Mucosa of descending colon (tissue), 3 donors: ENCODE results near the gene STRA6. TPM values are rescaled to one million over a fixed set of nuclear protein-coding genes. Genes with fewer than 3 reads are reported as not detected.

Experiments used
- ATAC-seq: fragments of 200-7000 bp; cut with Tn5 transposase; one replicate; pipeline ENCODE4 v1.9.1; 2020; ENCODE audit warnings: mild to moderate bottlenecking, moderate library complexity
- DNase-seq, 3 donors: peaks; one replicate each; pipeline ENCODE4 v3.0.0-alpha.2; 2020
- H3K36me3 ChIP-seq: fragments of 200-600 bp; one replicate; pipeline ENCODE4 v1.8.0; 2021; ENCODE audit warnings: low read depth, mild to moderate bottlenecking
- H3K4me1 ChIP-seq: fragments of 200-600 bp; one replicate; pipeline ENCODE4 v1.8.0; 2021; ENCODE audit warnings: low read depth, mild to moderate bottlenecking
- H3K4me3 ChIP-seq: fragments of 200-600 bp; one replicate; pipeline ENCODE4 v1.8.0; 2021; ENCODE audit warnings: mild to moderate bottlenecking
- H3K9me3 ChIP-seq: fragments of 200-600 bp; one replicate; pipeline ENCODE4 v1.8.0; 2021; ENCODE audit warnings: mild to moderate bottlenecking
- intact Hi-C, 2 donors: fragments of 100-400 bp; cut with DNase I in 1 of 2; cut with micrococcal nuclease in 1 of 2; formaldehyde crosslinking; loops; one replicate each; pipeline versions ENCODE4 v1.11.0 to v1.11.1; 2022; cut with DNase I, micrococcal nuclease
- total RNA-seq, 3 donors: library from RNA; stranded (reverse); fragmentation: NEBNext Ultra II Directional in 2 of 3; extraction: Animal tissue kit (Norgen Biotek cat#: 25700) in 2 of 3; gene quantifications; one replicate each; pipeline versions ENCODE4 v1.2.1 to v1.2.4, GENCODE V29; 2021 to 2023
- TF ChIP-seq, protein P1 (sequence below): fragments of 200-600 bp; IDR thresholded peaks from one replicate; pipeline ENCODE4 v1.8.0; 2022; ENCODE audit warnings: antibody characterized with exemption, mild to moderate bottlenecking
- donor health status: DM: no; HTN: no; CAD: no; lungs with moderate emphysema.
- donor health status: DM: no; HTN: no; CAD: no.
- donor health status: DM: no; HTN: yes; CAD: no.

STRA6 gene
- total RNA-seq, 3 donors from 2014 or later: 0.35 TPM; not detected in 2

DNA sequence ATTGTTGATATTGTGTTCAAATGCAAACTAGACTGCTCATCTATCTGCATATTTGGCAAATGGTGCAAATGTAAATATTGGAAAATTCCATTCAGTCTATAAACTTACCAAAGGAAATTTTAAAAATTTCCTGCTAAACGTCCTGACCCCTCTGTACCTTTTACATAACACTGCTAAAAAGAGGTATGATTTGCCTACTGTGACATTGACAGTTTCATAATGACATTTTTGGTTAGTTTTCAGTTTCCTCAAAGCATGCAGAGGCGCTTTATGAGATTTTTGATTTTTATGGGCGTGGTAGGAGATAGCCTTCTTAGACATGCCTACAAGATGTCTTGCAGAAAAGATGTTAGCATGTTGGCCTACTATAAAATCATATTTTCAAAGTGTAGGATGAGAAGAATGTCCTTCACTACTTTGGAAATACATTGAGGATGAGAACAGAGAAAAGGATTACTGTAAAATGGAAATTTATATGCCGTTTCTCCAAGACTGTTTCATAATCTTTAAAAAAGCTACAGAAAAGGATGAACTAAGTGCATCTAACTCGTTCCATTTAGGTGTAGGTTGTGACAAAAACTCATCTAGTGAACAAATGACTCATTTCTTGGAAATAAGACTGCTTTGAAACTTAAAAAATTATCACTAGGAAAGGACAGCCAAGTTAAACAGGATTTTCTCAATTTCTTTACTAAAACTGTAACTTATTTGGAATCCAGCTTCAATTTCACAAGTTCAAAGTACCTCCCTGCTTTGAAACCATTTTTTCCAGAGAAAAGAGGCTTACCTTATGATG, 43.5 kb downstream of the STRA6 start:
- TF ChIP-seq, protein P1, sequence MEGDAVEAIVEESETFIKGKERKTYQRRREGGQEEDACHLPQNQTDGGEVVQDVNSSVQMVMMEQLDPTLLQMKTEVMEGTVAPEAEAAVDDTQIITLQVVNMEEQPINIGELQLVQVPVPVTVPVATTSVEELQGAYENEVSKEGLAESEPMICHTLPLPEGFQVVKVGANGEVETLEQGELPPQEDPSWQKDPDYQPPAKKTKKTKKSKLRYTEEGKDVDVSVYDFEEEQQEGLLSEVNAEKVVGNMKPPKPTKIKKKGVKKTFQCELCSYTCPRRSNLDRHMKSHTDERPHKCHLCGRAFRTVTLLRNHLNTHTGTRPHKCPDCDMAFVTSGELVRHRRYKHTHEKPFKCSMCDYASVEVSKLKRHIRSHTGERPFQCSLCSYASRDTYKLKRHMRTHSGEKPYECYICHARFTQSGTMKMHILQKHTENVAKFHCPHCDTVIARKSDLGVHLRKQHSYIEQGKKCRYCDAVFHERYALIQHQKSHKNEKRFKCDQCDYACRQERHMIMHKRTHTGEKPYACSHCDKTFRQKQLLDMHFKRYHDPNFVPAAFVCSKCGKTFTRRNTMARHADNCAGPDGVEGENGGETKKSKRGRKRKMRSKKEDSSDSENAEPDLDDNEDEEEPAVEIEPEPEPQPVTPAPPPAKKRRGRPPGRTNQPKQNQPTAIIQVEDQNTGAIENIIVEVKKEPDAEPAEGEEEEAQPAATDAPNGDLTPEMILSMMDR: no peak
- intact Hi-C loops: no loop called here
- H3K9me3 ChIP-seq: no peaks in the 10 kb centered on the region
- ATAC-seq (no peak), DNase-seq (no peak)
- H3K36me3 ChIP-seq: no peaks in the 10 kb centered on the region
- no peaks in the 10 kb centered on the region for H3K4me1 ChIP-seq
- no peak overlapping the region for H3K4me3 ChIP-seq

DNA sequence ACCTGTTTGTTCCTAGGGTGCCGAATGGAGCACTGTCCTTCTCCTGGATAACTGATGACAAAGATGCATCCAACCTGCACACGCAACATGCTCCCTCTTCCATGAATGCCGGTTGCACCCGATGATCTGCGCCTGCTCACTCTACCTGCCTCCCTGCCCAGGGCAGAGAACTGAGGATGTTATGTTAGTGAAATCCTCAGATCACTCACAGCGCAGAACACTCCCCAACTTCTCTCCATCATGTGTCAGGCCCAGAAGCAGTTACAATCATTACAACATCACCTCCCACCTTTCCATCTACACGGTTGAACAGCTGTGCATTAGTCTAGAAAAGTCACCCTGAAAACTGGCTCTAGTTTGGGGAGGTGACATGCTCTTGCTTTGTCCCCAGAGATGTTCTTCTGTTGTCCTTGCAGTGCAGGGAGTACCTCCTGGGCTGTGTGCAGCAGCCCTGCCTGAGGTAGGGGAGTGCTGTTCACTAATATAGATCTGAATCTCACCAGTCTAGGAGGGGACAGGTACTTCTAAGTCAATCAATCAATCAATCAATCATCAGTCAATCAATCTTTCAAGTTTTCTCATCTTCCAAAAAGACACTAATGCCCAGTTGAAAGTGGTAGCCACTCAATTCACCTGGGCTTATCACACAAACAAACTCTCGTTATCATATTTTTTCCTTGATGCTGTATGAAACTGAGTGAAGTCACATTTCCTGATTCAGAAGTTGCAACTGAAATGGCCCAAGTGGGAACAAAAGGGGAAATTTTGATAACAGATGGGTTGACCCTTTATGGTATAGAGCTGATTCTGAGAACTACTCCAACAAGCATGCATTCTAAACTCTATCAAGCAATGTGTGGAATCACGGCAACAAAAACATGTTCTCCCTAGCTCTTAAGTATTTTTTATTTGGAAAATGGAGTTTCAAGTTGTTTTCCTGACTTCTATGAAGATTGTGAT, 44.4 kb downstream of the STRA6 start:
- TF ChIP-seq, protein P1: no peak
- ATAC-seq: no peak
- H3K4me3 ChIP-seq: no peak overlapping the region

DNA sequence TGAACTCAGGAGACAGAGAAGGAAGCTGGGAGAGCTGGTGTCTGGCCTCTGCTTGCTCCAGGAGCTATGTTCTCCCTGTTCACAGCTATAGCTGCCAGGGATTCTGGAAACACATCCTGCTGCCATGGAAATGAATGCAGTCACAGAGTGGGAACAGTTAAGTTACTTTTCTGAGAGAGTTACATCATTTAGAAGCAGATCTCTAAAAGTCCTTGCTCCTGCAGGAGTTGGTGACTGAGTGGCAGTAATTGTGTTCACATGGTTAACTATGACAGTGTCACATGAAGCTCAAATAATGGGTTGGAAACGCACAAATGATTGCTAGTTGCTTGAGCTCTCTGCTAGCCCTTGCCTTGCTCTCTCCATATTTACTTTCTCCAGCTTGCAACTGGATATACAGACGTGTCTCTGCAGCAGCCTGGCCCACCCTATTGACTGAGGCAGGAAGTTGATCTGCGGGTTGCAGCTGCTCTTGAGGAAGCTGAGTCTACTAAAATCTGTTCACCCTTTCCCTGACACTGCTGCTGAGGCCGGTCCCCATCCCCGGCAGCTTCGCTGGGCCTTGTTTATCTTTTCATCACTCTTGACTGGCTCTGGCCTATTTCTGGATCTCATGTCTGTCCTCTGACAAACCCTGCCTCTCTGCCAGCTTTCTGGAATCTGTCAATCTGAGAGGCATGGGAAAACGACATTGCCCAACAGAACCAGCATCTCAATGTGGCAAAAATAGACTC, 45.7 kb downstream of the STRA6 start:
- no peak overlapping the region for H3K4me3 ChIP-seq
- DNase-seq: no peak
- intact Hi-C loops: no loop called here

More for the DNA sequence above, 44.4 kb downstream of the STRA6 start:
- H3K4me1 ChIP-seq: no peaks in the 10 kb centered on the region
- intact Hi-C loops: no loop called here
- no peaks in the 10 kb centered on the region for H3K9me3 ChIP-seq
- H3K36me3 ChIP-seq: no peaks in the 10 kb centered on the region
- no peak for DNase-seq

DNA sequence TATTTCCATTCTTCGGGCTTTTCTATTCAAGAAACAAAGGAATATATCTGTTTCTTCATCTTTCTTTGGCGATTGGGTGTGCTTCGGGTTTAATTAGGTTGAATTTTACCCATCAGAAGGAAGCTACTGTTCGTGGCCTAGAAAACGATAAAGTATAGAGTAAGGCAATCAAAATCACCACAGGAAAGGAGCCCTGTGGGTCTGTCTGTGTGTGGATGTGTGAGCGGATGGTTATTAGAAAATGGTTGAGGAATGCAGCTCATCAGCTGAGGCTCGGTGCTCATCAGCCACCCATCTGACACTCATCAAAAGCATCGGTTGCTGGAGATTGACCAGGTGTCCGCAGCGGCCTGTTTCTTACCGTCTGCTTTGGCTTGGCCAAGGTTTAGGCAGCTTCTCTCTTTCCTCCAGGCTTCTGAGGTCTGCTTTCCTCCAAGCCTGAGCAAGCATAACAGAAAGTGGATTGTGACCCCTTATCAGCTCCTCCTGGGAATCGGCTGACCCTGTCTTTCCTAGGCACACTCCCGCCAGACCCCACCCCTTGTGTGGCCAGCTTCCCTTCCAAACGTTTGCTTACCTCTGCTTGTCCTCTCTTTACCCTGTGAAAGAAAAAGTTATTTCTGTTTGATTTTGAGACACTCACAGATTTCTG, 46.7 kb downstream of the STRA6 start:
- TF ChIP-seq, protein P1: no peak
- DNase-seq: no peak
- intact Hi-C loops: no loop called here

More for the DNA sequence above, 45.7 kb downstream of the STRA6 start:
- TF ChIP-seq, protein P1: no peak
- no peaks in the 10 kb centered on the region for H3K4me1 ChIP-seq
- H3K9me3 ChIP-seq: no peaks in the 10 kb centered on the region
- ATAC-seq: no peak
- no peaks in the 10 kb centered on the region for H3K36me3 ChIP-seq

DNA sequence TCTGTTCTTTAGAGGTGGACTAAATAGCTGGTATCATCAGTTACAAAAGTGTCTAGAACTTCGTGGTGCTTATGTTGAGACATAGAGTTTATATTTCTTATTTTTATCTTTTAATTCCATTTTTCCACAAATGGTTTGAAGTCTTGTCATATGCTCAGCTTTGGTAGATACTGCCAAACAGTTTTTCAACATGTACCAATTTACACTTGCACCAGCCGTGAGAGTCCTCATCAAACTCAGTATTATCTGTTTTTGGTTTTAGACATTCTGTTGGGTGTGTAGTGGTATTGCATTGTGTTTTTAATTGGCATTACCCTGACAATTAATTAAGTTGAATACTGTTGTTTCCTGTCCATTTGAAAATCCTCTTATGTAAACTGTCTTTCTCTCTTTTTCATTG, 55.5 kb downstream of the STRA6 start:
- Histone ChIP-seq H3K36me3 (no peaks in the 10 kb centered on the region), H3K4me3 (no peak overlapping the region), H3K4me1 (no peaks in the 10 kb centered on the region), H3K9me3 (no peaks in the 10 kb centered on the region)
- no peak for ATAC-seq
- intact Hi-C loops: no loop called here
- TF ChIP-seq, protein P1: no peak
- no peak for DNase-seq

More for the DNA sequence above, 46.7 kb downstream of the STRA6 start:
- Histone ChIP-seq H3K4me3 (no peak overlapping the region), H3K36me3 (no peaks in the 10 kb centered on the region), H3K4me1 (no peaks in the 10 kb centered on the region), H3K9me3 (no peaks in the 10 kb centered on the region)
- no peak for ATAC-seq
